ENCODE data around the gene C2CD5. TPM values are rescaled to one million over a fixed set of nuclear protein-coding genes. Genes with fewer than 3 reads are reported as not detected.
"Not testable (repeated sequence)": the region's sequence is repeated elsewhere in the genome, so short reads cannot be mapped to it uniquely, and the experiment has no call there.

The C2CD5 gene
- total RNA-seq, 3 donors from 2014 or later = 56.3 to 68.6 (median 62.4) TPM

DNA sequence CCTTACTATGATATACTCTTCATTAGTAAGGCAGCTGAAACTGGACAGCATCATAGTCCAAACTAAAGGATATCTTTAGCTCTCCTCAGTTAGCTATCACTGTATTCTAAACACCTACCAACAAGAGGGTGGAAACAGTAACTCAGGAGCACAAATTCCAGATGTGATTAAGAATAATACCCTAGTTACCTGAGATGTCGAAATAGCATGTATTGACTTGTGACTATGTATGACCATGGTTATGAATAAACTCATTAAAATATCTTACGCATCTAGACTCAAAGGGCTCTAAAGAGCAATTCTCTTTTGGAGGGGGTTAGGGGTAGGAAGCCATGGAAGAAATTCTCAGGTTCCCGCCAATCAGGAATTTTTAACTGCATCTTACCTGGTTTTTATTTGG lies 90.8 kb downstream of the C2CD5 start:
- Histone ChIP-seq H3K4me1 (ENCODE audit: low read depth) (no peaks in the 10 kb centered on the region), H3K4me3 (no peak overlapping the region), H3K36me3 (ENCODE audit: low read depth) (no peaks in the 10 kb centered on the region), H3K9me3 (no peaks in the 10 kb centered on the region)
- TF ChIP-seq, protein P1, sequence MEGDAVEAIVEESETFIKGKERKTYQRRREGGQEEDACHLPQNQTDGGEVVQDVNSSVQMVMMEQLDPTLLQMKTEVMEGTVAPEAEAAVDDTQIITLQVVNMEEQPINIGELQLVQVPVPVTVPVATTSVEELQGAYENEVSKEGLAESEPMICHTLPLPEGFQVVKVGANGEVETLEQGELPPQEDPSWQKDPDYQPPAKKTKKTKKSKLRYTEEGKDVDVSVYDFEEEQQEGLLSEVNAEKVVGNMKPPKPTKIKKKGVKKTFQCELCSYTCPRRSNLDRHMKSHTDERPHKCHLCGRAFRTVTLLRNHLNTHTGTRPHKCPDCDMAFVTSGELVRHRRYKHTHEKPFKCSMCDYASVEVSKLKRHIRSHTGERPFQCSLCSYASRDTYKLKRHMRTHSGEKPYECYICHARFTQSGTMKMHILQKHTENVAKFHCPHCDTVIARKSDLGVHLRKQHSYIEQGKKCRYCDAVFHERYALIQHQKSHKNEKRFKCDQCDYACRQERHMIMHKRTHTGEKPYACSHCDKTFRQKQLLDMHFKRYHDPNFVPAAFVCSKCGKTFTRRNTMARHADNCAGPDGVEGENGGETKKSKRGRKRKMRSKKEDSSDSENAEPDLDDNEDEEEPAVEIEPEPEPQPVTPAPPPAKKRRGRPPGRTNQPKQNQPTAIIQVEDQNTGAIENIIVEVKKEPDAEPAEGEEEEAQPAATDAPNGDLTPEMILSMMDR (IDR thresholded peaks at IDR 0.05) = no peak
- no peak for DNase-seq
- intact Hi-C loops (cut with DNase I, micrococcal nuclease) = no loop called here
- ATAC-seq = no peak

DNA sequence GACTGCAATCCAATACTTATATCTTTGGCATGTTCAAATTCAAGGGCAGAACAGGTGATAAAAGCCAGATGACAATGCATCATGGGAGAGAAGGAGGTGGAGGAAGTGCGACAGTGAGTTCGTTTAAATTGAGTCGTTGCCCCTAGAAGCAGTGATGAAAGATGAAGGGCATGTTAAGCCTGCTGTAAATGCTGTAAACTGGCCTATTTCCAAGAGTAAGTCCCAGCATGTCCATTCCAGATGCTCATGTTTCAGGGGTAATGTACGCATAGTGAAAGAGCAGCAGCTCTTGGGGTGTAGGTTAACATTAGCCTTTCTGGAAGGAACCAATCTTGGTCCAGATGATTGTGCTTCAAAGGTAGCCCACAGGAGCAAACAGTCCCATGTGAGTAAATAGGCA lies 97.1 kb downstream of the C2CD5 start:
- no peaks in the 10 kb centered on the region for H3K36me3 ChIP-seq (ENCODE audit: low read depth)
- no peak for ATAC-seq
- no peaks in the 10 kb centered on the region for H3K9me3 ChIP-seq
- no peak for DNase-seq
- intact Hi-C loops (cut with DNase I, micrococcal nuclease) = loop anchor here (10.0 kb wide), 2 partner anchors 362 to 752 kb away; no protein-coding TSS in a partner anchor
- no peak overlapping the region for H3K4me3 ChIP-seq
- no peaks in the 10 kb centered on the region for H3K4me1 ChIP-seq (ENCODE audit: low read depth)
- TF ChIP-seq, protein P1 (IDR thresholded peaks at IDR 0.05) = no peak

- not testable (repeated sequence) for H3K9me3 ChIP-seq; ATAC-seq; H3K4me1 ChIP-seq (ENCODE audit: low read depth); H3K4me3 ChIP-seq; H3K36me3 ChIP-seq (ENCODE audit: low read depth)
- intact Hi-C loops (cut with DNase I, micrococcal nuclease) = loop anchor here (10.0 kb wide), 2 partner anchors 359 to 749 kb away; no protein-coding TSS in a partner anchor
- DNase-seq = peak in 1 of 3 donors; percentile 12
Observed at GRCh38 chr12:22444317-22444665, 100.1 kb downstream of the C2CD5 start.

GRCh38 chr12:22443379-22444316 lies 100.7 kb downstream of the C2CD5 start:
- DNase-seq = peak in 2 of 3 donors; percentile 27 to 81
- intact Hi-C loops (cut with DNase I, micrococcal nuclease) = loop anchor here (10.0 kb wide), 2 partner anchors 359 to 749 kb away; no protein-coding TSS in a partner anchor

GRCh38 chr12:22437031-22437806 lies 107.1 kb downstream of the C2CD5 start:
- DNase-seq (no peak), ATAC-seq (no peak)
- no peaks in the 10 kb centered on the region for H3K4me1 ChIP-seq (ENCODE audit: low read depth)
- no peaks in the 10 kb centered on the region for H3K36me3 ChIP-seq (ENCODE audit: low read depth)
- no peaks in the 10 kb centered on the region for H3K9me3 ChIP-seq
- TF ChIP-seq, protein P1 (IDR thresholded peaks at IDR 0.05) = no peak
- intact Hi-C loops (cut with DNase I, micrococcal nuclease) = no loop called here
- H3K4me3 ChIP-seq = no peak overlapping the region

More at GRCh38 chr12:22443379-22444316, 100.7 kb downstream of the C2CD5 start:
- no peaks in the 10 kb centered on the region for H3K36me3 ChIP-seq (ENCODE audit: low read depth)
- no peaks in the 10 kb centered on the region for H3K9me3 ChIP-seq
- TF ChIP-seq, protein P1 (IDR thresholded peaks at IDR 0.05) = peak; percentile 48
- ATAC-seq = peak; percentile 99
- no peak overlapping the region for H3K4me3 ChIP-seq
- no peaks in the 10 kb centered on the region for H3K4me1 ChIP-seq (ENCODE audit: low read depth)

Data from mucosa of descending colon (tissue), 3 donors.